A673 (cell line): Measurements from ENCODE around the gene DDR1. TPM values are rescaled to one million over a fixed set of nuclear protein-coding genes. Genes with fewer than 3 reads are reported as not detected.
A peak's percentile ranks its signal among the peaks of the same experiment; 100 is the strongest.

ENCODE experiments used
- BruUV-seq: library from RNA; stranded (reverse); fragments of 400-500 nt; replicated peaks from 2 replicates; lab custom pipeline; 2021; lab: Mats Ljungman, UMichigan
- CTCF ChIA-PET: fragments of 300-600 bp; sonication (Branson Sonifier 250); formaldehyde crosslinking; loops from one replicate; lab custom pipeline; 2022; ENCODE audit warnings: antibody characterized with exemption; lab: Charles Lee
- POLR2A ChIA-PET: fragments of 300-600 bp; sonication (Branson Sonifier 250); formaldehyde crosslinking; loops from one replicate; lab custom pipeline; 2022; ENCODE audit warnings: antibody characterized with exemption; ENCODE audit not compliant: low non-redundant PET; lab: Charles Lee
- DNase-seq: peaks from one replicate; pipeline ENCODE4 v3.0.0-alpha.2; 2015; ENCODE audit warnings: low spot score
- H3K27ac ChIP-seq: fragments of 200-600 bp; sonication (generic); 2 replicates; pipeline ENCODE4 v1.5.1; 2016; ENCODE audit warnings: mixed run types, low read depth, mild to moderate bottlenecking, mixed read lengths, antibody characterized with exemption, low read length; ENCODE audit not compliant: poor library complexity, severe bottlenecking
- H3K27me3 ChIP-seq: fragments of 200-600 bp; sonication (generic); replicated peaks from 2 replicates; pipeline ENCODE4 v1.6.1; 2017; ENCODE audit warnings: mixed run types, low read depth, mild to moderate bottlenecking, mixed read lengths, antibody characterized with exemption, low read length; ENCODE audit not compliant: insufficient read depth, poor library complexity
- H3K36me3 ChIP-seq: fragments of 200-600 bp; sonication (generic); 2 replicates; pipeline ENCODE4 v1.6.1; 2016; ENCODE audit warnings: mixed run types, mild to moderate bottlenecking, mixed read lengths, antibody characterized with exemption, low read length; ENCODE audit not compliant: insufficient read depth, poor library complexity, severe bottlenecking
- H3K4me1 ChIP-seq: fragments of 200-600 bp; sonication (generic); 2 replicates; pipeline ENCODE4 v1.6.1; 2017; ENCODE audit warnings: mixed run types, mild to moderate bottlenecking, mixed read lengths, antibody characterized with exemption, low read length; ENCODE audit not compliant: insufficient read depth, poor library complexity, severe bottlenecking
- H3K4me3 ChIP-seq: fragments of 200-600 bp; sonication (generic); 2 replicates; pipeline ENCODE4 v1.5.1; 2016; ENCODE audit warnings: low read depth, mixed run types, mild to moderate bottlenecking, mixed read lengths, low read length; ENCODE audit not compliant: poor library complexity, severe bottlenecking
- H3K9me3 ChIP-seq: fragments of 200-600 bp; sonication (generic); 2 replicates; pipeline ENCODE4 v1.6.1; 2016; ENCODE audit warnings: mixed run types, low read depth, mild to moderate bottlenecking, mixed read lengths, antibody characterized with exemption, low read length; ENCODE audit not compliant: poor library complexity, severe bottlenecking
- EZH2 ChIP-seq: fragments of 200-600 bp; sonication (generic); IDR thresholded peaks from 2 replicates; pipeline ENCODE4 v1.6.1; 2017; ENCODE audit warnings: borderline replicate concordance, low read depth, mild to moderate bottlenecking, mixed read lengths, antibody characterized with exemption, low read length; ENCODE audit not compliant: poor library complexity, severe bottlenecking
- intact Hi-C: fragments of 100-400 bp; cut with micrococcal nuclease; formaldehyde crosslinking; loops from one replicate; pipeline ENCODE4 v1.10.0; 2022; ENCODE audit not compliant: unreplicated experiment
- microRNA-seq: library from miRNA; unstranded; fragments of <30 nt; microRNA quantifications from one replicate; pipeline ENCODE4 v1.2.0, GENCODE V29; 2021
- total RNA-seq: library from RNA; stranded (reverse); gene quantifications from 2 replicates; pipeline ENCODE4 v1.2.3, GENCODE V29; 2021
- TF ChIP-seq, protein P1 (sequence below): fragments of 300-800, 200-600 bp; sonication (generic); conservative IDR thresholded peaks from 2 replicates; pipeline ENCODE4 v1.5.1; 2017; ENCODE audit warnings: low read depth, mild to moderate bottlenecking, antibody characterized with exemption, low read length, moderate library complexity, mixed read lengths

The DDR1 gene
- total RNA-seq, 1 experiment from 2014 or later, result 57.9 TPM

- DNase-seq, result no peak
- Histone ChIP-seq H3K4me1 (peaks cover 10% of the 10 kb centered on the region), H3K4me3 (no peak overlapping the region), H3K9me3 (no peaks in the 10 kb centered on the region), H3K36me3 (no peaks in the 10 kb centered on the region), H3K27me3 (no peaks in the 10 kb centered on the region), H3K27ac (no peak overlapping the region)
- BruUV-seq, result no TSS peak
- POLR2A ChIA-PET, result no interaction called here
- no peak for TF ChIP-seq EZH2
- TF ChIP-seq, protein P1, sequence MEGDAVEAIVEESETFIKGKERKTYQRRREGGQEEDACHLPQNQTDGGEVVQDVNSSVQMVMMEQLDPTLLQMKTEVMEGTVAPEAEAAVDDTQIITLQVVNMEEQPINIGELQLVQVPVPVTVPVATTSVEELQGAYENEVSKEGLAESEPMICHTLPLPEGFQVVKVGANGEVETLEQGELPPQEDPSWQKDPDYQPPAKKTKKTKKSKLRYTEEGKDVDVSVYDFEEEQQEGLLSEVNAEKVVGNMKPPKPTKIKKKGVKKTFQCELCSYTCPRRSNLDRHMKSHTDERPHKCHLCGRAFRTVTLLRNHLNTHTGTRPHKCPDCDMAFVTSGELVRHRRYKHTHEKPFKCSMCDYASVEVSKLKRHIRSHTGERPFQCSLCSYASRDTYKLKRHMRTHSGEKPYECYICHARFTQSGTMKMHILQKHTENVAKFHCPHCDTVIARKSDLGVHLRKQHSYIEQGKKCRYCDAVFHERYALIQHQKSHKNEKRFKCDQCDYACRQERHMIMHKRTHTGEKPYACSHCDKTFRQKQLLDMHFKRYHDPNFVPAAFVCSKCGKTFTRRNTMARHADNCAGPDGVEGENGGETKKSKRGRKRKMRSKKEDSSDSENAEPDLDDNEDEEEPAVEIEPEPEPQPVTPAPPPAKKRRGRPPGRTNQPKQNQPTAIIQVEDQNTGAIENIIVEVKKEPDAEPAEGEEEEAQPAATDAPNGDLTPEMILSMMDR, result no peak
- CTCF ChIA-PET, result no interaction called here
- intact Hi-C loops, result no loop called here
Measured at GRCh38 chr6:30947231-30947630, 62.9 kb downstream of the DDR1 start.

DNA sequence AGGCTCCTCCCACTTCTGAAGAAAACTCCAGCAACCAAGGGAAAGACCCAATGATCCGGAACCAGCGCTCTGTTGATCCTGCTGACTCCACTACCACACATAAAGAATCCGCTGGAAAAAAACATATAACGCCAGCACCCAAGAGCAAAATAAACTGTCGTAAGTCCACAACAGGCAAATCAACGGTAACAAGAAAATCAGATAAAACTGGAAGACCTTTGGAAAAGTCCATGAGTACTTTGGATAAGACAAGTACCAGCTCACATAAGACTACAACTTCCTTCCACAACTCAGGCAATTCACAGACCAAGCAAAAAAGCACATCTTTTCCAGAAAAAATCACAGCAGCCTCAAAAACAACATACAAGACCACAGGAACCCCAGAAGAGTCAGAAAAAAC, 64.5 kb downstream of the DDR1 start:
- no TSS peak for BruUV-seq
- H3K4me3 ChIP-seq, result no peak overlapping the region
- H3K4me1 ChIP-seq, result peaks cover 1% of the 10 kb centered on the region
- intact Hi-C loops, result no loop called here
- no peaks in the 10 kb centered on the region for H3K9me3 ChIP-seq
- no peaks in the 10 kb centered on the region for H3K36me3 ChIP-seq
- H3K27me3 ChIP-seq, result no peaks in the 10 kb centered on the region
- no peak overlapping the region for H3K27ac ChIP-seq
- TF ChIP-seq, protein P1, result no peak
- no peak for TF ChIP-seq EZH2
- DNase-seq, result no peak
- ChIA-PET POLR2A (no interaction called here), CTCF (no interaction called here)

Small RNA genes lying within 50 kb of the gene (microRNA-seq; reads per million reads assigned to microRNA genes)
- gene MIR4640, result 5.9 reads per million, percentile 19 among the genes with 10 or more reads in this experiment

Other genes starting within 250 kb of the DDR1 start
- gene C6orf136, start 237.4 kb upstream of the DDR1 start, total RNA-seq, result 25.0 and 35.9 TPM in 2 replicates
- 44.7 and 46.4 TPM in 2 replicates for gene DHX16, start 211.5 kb upstream of the DDR1 start, total RNA-seq
- gene PPP1R18, start 197.9 kb upstream of the DDR1 start, total RNA-seq, result 49.3 and 50.3 TPM in 2 replicates
- 49.8 and 54.4 TPM in 2 replicates for gene NRM, start 193.5 kb upstream of the DDR1 start, total RNA-seq
- 52.9 and 53.4 TPM in 2 replicates for gene MDC1, start 167.2 kb upstream of the DDR1 start, total RNA-seq
- 1,864 and 1,936 TPM in 2 replicates for gene TUBB, start 164.2 kb upstream of the DDR1 start, total RNA-seq
- 116 and 120 TPM in 2 replicates for gene FLOT1, start 141.8 kb upstream of the DDR1 start, total RNA-seq
- 33.5 and 34.6 TPM in 2 replicates for gene IER3, start 140.0 kb upstream of the DDR1 start, total RNA-seq
- gene GTF2H4, start 23.7 kb downstream of the DDR1 start, total RNA-seq, result 42.6 and 45.9 TPM in 2 replicates
- gene VARS2, start 29.7 kb downstream of the DDR1 start, total RNA-seq, result 48.4 and 53.4 TPM in 2 replicates
- gene SFTA2, start 47.7 kb downstream of the DDR1 start, total RNA-seq, result not detected in 2 replicates
- not detected in 2 replicates for gene MUCL3, start 56.5 kb downstream of the DDR1 start, total RNA-seq
- not detected in 2 replicates for gene MUC21, start 99.2 kb downstream of the DDR1 start, total RNA-seq
- not detected in 2 replicates for gene MUC22, start 126.0 kb downstream of the DDR1 start, total RNA-seq
- not detected in 2 replicates for gene C6orf15, start 228.1 kb downstream of the DDR1 start, total RNA-seq
- gene PSORS1C1, start 230.3 kb downstream of the DDR1 start, total RNA-seq, result 0.74 TPM in 1 of 2 replicates, not detected in the other
- not detected in 2 replicates for gene CDSN, start 235.9 kb downstream of the DDR1 start, total RNA-seq